Measurements from ENCODE around the gene KIAA1217. TPM values are rescaled to one million over a fixed set of nuclear protein-coding genes. Genes with fewer than 3 reads are reported as not detected.

The KIAA1217 gene
- total and polyA plus RNA-seq, 2 of the 8 experiments (the other 6 are each of a cell fraction or from before 2014, with no cell fraction given) = 4.5 to 15.6 TPM

- no peak overlapping the region for H2AFZ ChIP-seq (ENCODE audit: low read length)
- H2BK5ac ChIP-seq (ENCODE audit: low read depth, low read length) = no peak overlapping the region
- H4K20me1 ChIP-seq (replicated peaks in 1 of 2; ENCODE audit: control insufficient read depth in 1 of 2, insufficient read depth in 2 of 2, low read length in 2 of 2) = no peaks in the 10 kb centered on the region
- 95% methylated on average over 1 of the region's 1 CpG; no CpG with 5 or more reads in 1 of the 2 experiments for WGBS, 2 experiments (ENCODE audit: extremely low coverage in 1 of 2, insufficient coverage in 1 of 2, insufficient read length in 1 of 2, insufficient replicate concordance in 2 of 2, low coverage in 1 of 2, low lambda C conversion rate in 2 of 2, missing lambda C conversion rate in 1 of 2)
- H3K4me1 ChIP-seq (replicated peaks in 1 of 4; ENCODE audit: control insufficient read depth in 3 of 4, insufficient read depth in 4 of 4, low read length in 3 of 4) = no peaks in the 10 kb centered on the region
- H2BK15ac ChIP-seq (ENCODE audit: low read length) = no peak overlapping the region
- no peak for FAIRE-seq
- H2BK120ac ChIP-seq (replicated peaks; ENCODE audit: low read depth, low read length) = no peak overlapping the region
- H2AK5ac ChIP-seq (ENCODE audit: low read depth, low read length) = no peak overlapping the region
- POLR2A ChIA-PET (ENCODE audit: partially characterized antibody) = no interaction called here
- H3K9me3 ChIP-seq (ENCODE audit: insufficient read depth in 2 of 2, low read depth in 1 of 2, low read length in 1 of 2) = no peaks in the 10 kb centered on the region
- DNase-seq (ENCODE audit: low read depth in 1 of 2, low spot score in 2 of 2) = no peak
- H4K8ac ChIP-seq (ENCODE audit: extremely low read depth, insufficient read depth, low read length) = no peak overlapping the region
- no peaks in the 10 kb centered on the region for H3K79me1 ChIP-seq (ENCODE audit: low read depth, low read length)
- no peak overlapping the region for H3K4me3 ChIP-seq (ENCODE audit: extremely low read depth in 1 of 4, insufficient read depth in 2 of 4, low read depth in 3 of 4, low read length in 4 of 4)
- no peak overlapping the region for H4K5ac ChIP-seq (ENCODE audit: insufficient read length, low read depth, low read length)
- H3K27me3 ChIP-seq (replicated peaks in 1 of 4; ENCODE audit: control insufficient read depth in 3 of 4, extremely low read depth in 1 of 4, insufficient read depth in 3 of 4, low read length in 3 of 4) = no peaks in the 10 kb centered on the region
- H3K56ac ChIP-seq (replicated peaks; ENCODE audit: insufficient read length, low read depth, low read length) = no peak overlapping the region
- no peak overlapping the region for H3K27ac ChIP-seq (ENCODE audit: low read depth, low read length)
- H3K4ac ChIP-seq (replicated peaks; ENCODE audit: insufficient read length, low read depth, low read length) = no peak overlapping the region
- no peaks in the 10 kb centered on the region for H3K23me2 ChIP-seq (ENCODE audit: low read depth, low read length)
- H4K91ac ChIP-seq (replicated peaks; ENCODE audit: insufficient read length, low read length) = no peak overlapping the region
- no peak overlapping the region for H3K9ac ChIP-seq (replicated peaks in 1 of 4; ENCODE audit: extremely low read depth in 1 of 4, low read depth in 3 of 4, low read length in 3 of 4)
- no peak overlapping the region for H3K23ac ChIP-seq (ENCODE audit: insufficient read length)
- H3K14ac ChIP-seq (ENCODE audit: insufficient read length) = no peak overlapping the region
- no peak overlapping the region for H3K18ac ChIP-seq (ENCODE audit: extremely low read depth, low read length)
- H3K36me3 ChIP-seq (ENCODE audit: control insufficient read depth in 2 of 4, insufficient read depth in 4 of 4, low read length in 3 of 4) = no peaks in the 10 kb centered on the region
- H2BK20ac ChIP-seq (ENCODE audit: low read length) = no peak overlapping the region
- CTCF ChIA-PET (ENCODE audit: partially characterized antibody) = interaction anchor here (1.0 to 1.8 kb wide), 2 partner anchors 15 to 112 kb away, joined by 3 to 6 read pairs; no protein-coding TSS in a partner anchor
- no peak overlapping the region for H2BK12ac ChIP-seq (ENCODE audit: low read depth, low read length)
- no peaks in the 10 kb centered on the region for H3K79me2 ChIP-seq (ENCODE audit: control insufficient read depth in 1 of 2, insufficient read depth in 2 of 2, low read length in 2 of 2)
- no peak overlapping the region for H3K4me2 ChIP-seq (ENCODE audit: insufficient read depth in 1 of 2, low read depth in 2 of 2, low read length in 2 of 2)
- TF ChIP-seq EGR1 (IDR thresholded peaks at IDR 0.05; ENCODE audit: borderline replicate concordance, low read depth, low read length) (no peak), FOSL1 (IDR thresholded peaks at IDR 0.05; ENCODE audit: insufficient read depth, low read depth, low read length) (no peak), USF2 (IDR thresholded peaks at IDR 0.05; ENCODE audit: low read length) (no peak), MAX (IDR thresholded peaks at IDR 0.05) (no peak), RFX5 (IDR thresholded peaks at IDR 0.05; ENCODE audit: borderline replicate concordance, low read depth, low read length) (no peak), JUND (IDR thresholded peaks at IDR 0.05; ENCODE audit: low read length) (no peak), ATF2 (IDR thresholded peaks at IDR 0.05; ENCODE audit: low read length) (no peak), EP300 (IDR thresholded peaks at IDR 0.05; ENCODE audit: borderline replicate concordance in 1 of 2, low read depth in 2 of 2, low read length in 2 of 2) (no peak), ZNF274 (IDR thresholded peaks at IDR 0.05; ENCODE audit: borderline replicate concordance, extremely low read depth, low read length) (no peak), TEAD4 (IDR thresholded peaks at IDR 0.05; ENCODE audit: low read depth, low read length) (no peak)
Observed at GRCh38 chr10:24334279-24334939, 125.5 kb downstream of the KIAA1217 start.

Data from H1 (cell line).